LNCaP clone FGC (cell line): ENCODE results near the gene ZDHHC22.
A peak's percentile ranks its signal among the peaks of the same experiment; 100 is the strongest.

ENCODE experiments used
- DNase-seq: peaks from one replicate; pipeline ENCODE4 v3.0.0-alpha.2; 2011; ENCODE audit warnings: low read depth
- H3K4me3 ChIP-seq: 2 replicates; pipeline ENCODE4 v1.5.1; 2011; ENCODE audit warnings: mild to moderate bottlenecking, low read depth, low read length, control low read depth
- TF ChIP-seq, protein P1 (sequence below): IDR thresholded peaks from 2 replicates; pipeline ENCODE4 v1.5.1; 2012; ENCODE audit warnings: mild to moderate bottlenecking; ENCODE audit not compliant: control insufficient read depth, insufficient read depth; ENCODE audit errors: extremely low read depth

ZDHHC22 gene

DNA sequence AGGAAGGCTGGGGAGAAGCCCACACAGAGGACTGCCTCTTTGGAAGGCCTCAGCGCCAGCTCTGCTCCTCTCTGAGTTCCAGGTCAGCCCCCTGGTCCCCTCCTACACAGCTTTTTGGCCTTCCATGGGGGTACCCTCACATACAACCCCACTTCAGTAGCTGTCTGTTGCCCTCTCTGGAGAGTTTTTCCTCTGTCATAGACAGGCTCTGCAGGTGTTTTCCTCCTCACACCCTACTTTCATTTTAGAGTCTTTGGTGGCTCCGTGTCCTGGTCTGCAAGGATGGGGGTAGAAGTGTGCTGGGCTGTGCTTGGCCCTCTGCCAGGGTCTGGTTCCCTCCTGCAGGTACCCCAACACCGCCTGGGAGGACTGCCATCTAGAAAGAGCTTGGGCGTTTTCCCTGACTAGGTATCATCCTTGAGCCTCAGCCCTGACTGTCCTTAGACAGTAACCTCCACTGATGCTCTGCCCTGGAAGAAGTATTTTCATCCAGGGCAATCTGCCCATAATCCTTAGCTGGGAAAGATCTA, 15.1 kb downstream of the ZDHHC22 start:
- H3K4me3 ChIP-seq, result no peak overlapping the region
- DNase-seq, result no peak
- TF ChIP-seq, protein P1, sequence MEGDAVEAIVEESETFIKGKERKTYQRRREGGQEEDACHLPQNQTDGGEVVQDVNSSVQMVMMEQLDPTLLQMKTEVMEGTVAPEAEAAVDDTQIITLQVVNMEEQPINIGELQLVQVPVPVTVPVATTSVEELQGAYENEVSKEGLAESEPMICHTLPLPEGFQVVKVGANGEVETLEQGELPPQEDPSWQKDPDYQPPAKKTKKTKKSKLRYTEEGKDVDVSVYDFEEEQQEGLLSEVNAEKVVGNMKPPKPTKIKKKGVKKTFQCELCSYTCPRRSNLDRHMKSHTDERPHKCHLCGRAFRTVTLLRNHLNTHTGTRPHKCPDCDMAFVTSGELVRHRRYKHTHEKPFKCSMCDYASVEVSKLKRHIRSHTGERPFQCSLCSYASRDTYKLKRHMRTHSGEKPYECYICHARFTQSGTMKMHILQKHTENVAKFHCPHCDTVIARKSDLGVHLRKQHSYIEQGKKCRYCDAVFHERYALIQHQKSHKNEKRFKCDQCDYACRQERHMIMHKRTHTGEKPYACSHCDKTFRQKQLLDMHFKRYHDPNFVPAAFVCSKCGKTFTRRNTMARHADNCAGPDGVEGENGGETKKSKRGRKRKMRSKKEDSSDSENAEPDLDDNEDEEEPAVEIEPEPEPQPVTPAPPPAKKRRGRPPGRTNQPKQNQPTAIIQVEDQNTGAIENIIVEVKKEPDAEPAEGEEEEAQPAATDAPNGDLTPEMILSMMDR, result no peak

DNA sequence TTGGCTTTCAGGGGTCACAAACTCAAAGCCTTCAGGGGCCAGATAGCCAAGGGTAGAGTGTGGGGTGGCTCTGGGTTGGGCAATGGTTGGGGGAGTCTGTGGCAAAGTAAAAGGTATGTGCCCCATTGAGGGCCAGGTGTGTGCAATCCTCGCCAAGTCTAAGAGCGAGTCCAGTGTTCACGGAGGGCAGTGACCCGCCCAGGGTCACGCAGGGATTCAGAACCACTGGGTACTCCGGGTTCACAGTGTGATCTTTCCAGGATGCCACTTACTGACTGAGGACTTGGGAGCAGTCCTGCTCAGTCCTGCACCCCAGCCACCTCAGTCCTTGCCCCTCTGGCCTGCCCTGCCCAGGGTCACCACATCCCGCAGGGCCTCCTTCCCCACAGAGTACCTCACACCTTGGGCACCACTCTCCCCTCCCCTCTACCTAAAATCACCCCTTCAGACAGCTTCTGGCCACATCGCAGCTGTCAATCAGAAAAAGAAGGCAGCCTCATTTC, 15.7 kb downstream of the ZDHHC22 start:
- no peak for DNase-seq
- TF ChIP-seq, protein P1, result no peak
- no peak overlapping the region for H3K4me3 ChIP-seq

GRCh38 chr14:77125281-77125801, 16.2 kb downstream of the ZDHHC22 start:
- TF ChIP-seq, protein P1, result no peak
- no peak for DNase-seq
- no peak overlapping the region for H3K4me3 ChIP-seq

- no peak for DNase-seq
- TF ChIP-seq, protein P1, result no peak
- no peak overlapping the region for H3K4me3 ChIP-seq
Measured at GRCh38 chr14:77124345-77125280, 17.0 kb downstream of the ZDHHC22 start.

- TF ChIP-seq, protein P1, result no peak
- peak; percentile 77 for DNase-seq
- no peak overlapping the region for H3K4me3 ChIP-seq
Measured at GRCh38 chr14:77123381-77124325, 17.9 kb downstream of the ZDHHC22 start.

DNA sequence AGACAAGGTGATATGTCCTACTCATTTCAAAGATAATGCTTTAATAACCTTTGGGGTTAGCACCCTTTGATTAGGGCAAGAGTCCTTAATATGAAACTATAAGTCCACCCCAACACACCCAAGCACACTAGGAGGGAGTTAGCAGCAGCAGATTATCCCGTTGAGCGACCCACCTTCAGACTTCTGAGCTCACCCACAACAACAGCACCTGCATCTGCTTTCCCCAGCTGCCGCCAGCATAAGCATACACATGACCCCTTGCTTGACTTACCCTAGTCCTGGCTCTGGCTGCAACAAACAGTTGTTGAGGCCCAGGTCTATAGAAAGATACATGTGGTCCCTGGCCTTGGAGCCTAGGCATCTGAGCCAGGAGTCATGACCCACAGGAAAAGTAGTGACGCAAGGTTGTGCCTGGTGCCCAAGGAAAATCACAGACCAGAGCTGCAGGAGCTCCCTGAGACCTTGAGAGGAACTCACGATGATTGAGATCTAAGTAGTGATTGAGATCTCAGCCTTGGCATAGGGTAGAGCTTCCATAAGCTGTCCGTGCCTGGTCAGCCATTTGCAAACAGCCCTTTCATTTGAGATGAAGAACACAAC, 19.0 kb downstream of the ZDHHC22 start:
- TF ChIP-seq, protein P1, result no peak
- no peak overlapping the region for H3K4me3 ChIP-seq
- no peak for DNase-seq
